ENCODE measurements around the gene MT2A.

DNA sequence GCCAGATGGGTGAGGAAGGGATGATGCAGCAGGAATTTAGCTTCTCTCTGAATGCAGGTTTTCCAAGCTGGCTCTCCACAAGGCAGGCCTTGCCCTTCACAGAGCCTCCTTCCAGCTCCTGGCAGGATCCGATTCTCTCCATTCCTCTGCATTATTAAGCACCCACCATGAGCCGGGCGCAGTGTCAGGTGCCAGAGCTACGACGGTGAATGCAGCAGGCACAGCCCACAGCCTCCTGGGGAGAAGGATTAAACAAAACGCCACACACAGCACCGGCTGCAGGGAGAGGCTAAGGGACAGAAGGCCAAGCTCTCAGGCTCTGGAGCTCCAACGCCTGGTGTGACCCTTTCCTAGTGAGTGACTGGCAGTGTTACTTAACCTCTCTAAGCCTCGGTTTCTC is 7.1 kb upstream of the MT2A start:
- TF ChIP-seq POLR2AphosphoS5 (IDR thresholded peaks at IDR 0.05; ENCODE audit: insufficient read depth in 1 of 2, low read depth in 1 of 2) = no peak
- TF ChIP-seq, protein P1, sequence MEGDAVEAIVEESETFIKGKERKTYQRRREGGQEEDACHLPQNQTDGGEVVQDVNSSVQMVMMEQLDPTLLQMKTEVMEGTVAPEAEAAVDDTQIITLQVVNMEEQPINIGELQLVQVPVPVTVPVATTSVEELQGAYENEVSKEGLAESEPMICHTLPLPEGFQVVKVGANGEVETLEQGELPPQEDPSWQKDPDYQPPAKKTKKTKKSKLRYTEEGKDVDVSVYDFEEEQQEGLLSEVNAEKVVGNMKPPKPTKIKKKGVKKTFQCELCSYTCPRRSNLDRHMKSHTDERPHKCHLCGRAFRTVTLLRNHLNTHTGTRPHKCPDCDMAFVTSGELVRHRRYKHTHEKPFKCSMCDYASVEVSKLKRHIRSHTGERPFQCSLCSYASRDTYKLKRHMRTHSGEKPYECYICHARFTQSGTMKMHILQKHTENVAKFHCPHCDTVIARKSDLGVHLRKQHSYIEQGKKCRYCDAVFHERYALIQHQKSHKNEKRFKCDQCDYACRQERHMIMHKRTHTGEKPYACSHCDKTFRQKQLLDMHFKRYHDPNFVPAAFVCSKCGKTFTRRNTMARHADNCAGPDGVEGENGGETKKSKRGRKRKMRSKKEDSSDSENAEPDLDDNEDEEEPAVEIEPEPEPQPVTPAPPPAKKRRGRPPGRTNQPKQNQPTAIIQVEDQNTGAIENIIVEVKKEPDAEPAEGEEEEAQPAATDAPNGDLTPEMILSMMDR (IDR thresholded peaks at IDR 0.05) = no peak
- TF ChIP-seq POLR2A (IDR thresholded peaks at IDR 0.05) = no peak
